Stimulated activated CD8-positive, alpha-beta memory T cell treated with anti-CD3 and anti-CD28 coated beads, Interleukin-12 subunit alpha, Interleukin-12 subunit beta, amount 100 ng/mL, for 24 hours (primary cell): ENCODE data around the gene ESPN.
"Not testable (repeated sequence)": the region's sequence is repeated elsewhere in the genome, so short reads cannot be mapped to it uniquely, and the experiment has no call there.

ENCODE experiments used
- DNase-seq: peaks from one replicate; pipeline ENCODE4 v3.0.0-alpha.2; 2020; ENCODE audit errors: extremely low read depth

The ESPN gene

GRCh38 chr1:6428453-6428852, 3.9 kb downstream of the ESPN start:
- not testable (repeated sequence) for DNase-seq

- DNase-seq = not testable (repeated sequence)
Measured at GRCh38 chr1:6429660-6430411, 5.3 kb downstream of the ESPN start.

GRCh38 chr1:6431645-6432579, 7.3 kb downstream of the ESPN start:
- DNase-seq = not testable (repeated sequence)

- DNase-seq = no peak
Measured at GRCh38 chr1:6434186-6434585, 9.6 kb downstream of the ESPN start.

- DNase-seq = no peak
Measured at GRCh38 chr1:6435129-6435528, 10.6 kb downstream of the ESPN start.

DNA sequence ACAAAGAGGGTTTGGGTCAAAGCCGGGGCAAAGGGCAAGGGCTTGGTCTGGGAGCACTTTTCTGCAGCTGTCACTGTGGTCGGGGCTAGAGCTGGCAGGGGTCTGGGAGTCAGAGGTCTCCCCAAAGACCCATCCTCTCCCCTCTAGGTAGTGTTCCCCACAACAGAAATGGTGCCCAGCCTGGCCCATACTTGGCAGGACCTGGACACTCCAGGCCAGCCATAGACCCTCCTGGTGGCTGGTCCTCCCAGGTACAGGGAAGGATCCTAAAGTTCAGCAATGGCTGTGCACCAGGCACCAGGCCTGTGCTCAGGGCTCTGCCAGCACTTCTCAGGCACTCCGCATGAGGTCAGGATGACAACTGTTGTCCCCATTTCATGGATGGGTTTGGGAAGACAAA, 11.0 kb downstream of the ESPN start:
- no peak for DNase-seq

DNA sequence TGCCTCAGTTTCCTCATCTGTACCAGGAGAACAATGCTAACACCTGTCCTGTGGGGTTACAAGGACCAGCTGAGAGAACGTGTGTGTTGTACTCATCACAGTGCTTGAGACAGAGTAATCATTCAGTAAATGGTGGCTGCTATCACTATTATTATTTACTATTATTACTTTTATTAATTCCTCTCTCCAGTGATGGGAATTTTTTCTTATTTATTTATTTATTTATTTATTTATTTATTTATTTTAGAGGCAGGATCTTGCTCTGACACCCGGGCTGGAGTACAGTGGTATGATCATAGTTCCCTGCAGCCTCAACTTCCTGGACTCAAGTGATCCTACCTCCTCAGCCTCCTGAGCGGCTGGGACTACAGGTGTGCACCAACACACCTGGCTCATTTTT, 11.7 kb downstream of the ESPN start:
- not testable (repeated sequence) for DNase-seq

- not testable (repeated sequence) for DNase-seq
Measured at GRCh38 chr1:6437012-6437700, 12.6 kb downstream of the ESPN start.

- DNase-seq = no peak
Measured at GRCh38 chr1:6438047-6438525, 13.5 kb downstream of the ESPN start.

GRCh38 chr1:6440198-6441126, 15.9 kb downstream of the ESPN start:
- DNase-seq = no peak

DNA sequence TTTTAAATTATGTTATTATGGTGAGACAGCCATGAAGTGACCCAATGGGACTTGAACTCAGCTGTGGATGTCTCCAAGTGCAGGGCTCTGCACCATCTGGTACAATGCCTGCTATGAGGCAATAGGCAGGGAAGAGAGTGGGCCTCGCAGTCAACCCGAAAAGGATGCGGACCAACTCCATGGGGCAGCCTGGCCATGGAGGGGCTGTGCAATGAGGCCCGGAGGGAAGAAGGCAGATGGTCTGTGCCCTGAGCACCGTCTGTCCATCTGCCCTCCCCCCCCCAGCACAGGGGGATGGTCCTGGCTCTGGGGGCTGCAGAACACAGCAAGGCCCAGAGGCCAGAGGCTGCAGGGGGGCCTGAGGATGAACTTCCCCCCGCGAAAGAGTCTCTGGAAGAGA, 17.0 kb downstream of the ESPN start:
- no peak for DNase-seq

GRCh38 chr1:6443339-6444115, 19.0 kb downstream of the ESPN start:
- no peak for DNase-seq

GRCh38 chr1:6444377-6444776, 19.8 kb downstream of the ESPN start:
- DNase-seq = no peak

GRCh38 chr1:6445062-6445763, 20.6 kb downstream of the ESPN start:
- no peak for DNase-seq

DNA sequence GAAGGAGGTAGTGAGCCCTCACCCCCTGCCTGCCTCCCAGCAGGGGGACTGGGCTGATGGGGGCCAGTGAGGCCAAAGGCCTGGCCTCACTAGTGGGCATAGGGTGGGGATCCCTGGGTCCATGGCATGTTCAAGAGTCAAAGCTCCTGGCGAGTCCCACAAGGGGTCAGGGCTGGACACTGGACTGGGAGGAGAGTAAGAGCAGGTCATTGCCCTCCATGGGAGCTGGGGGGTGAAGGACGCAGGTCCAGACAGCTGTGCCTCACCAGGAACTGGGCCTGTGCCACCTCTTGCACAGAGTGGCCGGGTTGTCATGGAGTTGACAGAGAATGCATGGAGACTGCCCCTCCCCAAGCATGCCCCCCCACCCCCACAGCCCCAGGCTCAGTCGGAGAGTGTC, 21.4 kb downstream of the ESPN start:
- not testable (repeated sequence) for DNase-seq

DNA sequence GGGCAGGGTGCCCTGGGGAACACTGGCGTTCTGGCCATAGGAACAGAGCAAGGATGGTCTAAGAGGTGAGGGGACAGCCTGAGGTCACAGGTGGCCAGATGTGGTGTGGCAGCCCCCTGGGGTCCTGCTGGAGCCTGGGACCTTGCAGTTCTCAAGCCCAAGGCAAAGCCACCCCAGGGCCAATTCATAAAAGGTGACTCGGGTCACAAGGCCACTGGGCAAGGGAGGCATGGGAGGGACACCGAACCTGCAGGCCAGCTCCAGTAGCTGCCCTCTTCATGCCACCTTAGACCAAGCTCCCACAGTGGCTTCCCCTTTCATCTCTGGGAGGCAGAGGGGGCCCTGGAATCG, 22.1 kb downstream of the ESPN start:
- no peak for DNase-seq

GRCh38 chr1:6447016-6447817, 22.6 kb downstream of the ESPN start:
- DNase-seq = no peak

DNA sequence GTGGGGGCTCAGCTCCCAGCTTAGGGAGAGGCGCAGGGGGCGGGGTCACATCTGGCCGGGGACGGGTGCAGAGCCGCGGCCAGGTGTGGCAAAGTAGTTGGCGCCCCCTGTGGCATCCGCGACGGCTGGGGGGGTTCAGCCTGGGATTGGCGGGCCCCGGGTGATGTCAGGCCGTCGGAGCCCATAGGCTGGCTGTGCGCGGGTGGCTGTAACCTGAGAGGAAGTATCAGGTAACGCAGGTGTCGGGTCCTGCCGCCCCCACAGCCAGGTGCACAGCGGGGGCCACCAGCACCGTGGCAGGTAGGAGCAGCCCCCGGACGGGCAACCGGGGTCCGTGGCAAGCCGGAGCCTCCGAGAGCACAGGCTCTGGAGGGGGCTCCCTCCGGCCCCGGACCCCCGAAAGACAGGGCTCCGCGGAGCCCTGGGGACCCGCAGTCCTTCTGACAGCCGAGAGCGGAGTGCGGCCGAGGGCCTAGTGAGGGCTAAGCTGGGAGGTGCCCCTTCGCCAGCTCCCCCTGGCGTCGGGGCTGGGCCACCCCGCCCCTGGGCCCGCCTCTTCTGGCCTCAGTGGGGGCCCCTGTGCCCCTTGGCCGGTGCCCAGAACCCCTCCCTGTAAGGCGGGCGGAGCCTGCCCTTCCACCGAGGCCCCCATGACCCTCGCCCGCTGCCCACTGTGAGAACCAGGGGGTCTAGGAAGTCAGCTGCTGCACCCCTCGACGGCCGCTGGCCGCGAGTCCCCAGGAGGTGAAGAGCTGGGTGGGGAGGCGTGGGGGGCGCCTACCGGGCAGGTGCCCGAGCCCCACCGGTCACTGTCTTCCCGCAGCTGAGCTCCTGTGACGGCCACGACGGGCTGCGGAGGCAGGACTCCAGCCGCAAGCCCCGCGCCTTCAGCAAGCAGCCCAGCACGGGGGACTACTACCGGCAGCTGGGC, 23.5 kb downstream of the ESPN start:
- DNase-seq = no peak
